GM12891 (cell line): Measurements from ENCODE around the gene AKAP7.

ENCODE experiments used
- POLR2A ChIP-seq: IDR thresholded peaks from 2 replicates; pipeline ENCODE4 v1.6.1; 2011; ENCODE audit warnings: low read depth, low read length, control low read depth
- POLR2AphosphoS5 ChIP-seq: IDR thresholded peaks from 2 replicates; pipeline ENCODE4 v1.6.1; 2011; ENCODE audit warnings: low read depth, low read length, control low read depth
- SPI1 ChIP-seq: IDR thresholded peaks from 2 replicates; pipeline ENCODE4 v1.6.1; 2011; ENCODE audit warnings: low read depth, low read length, control low read depth
- TAF1 ChIP-seq: IDR thresholded peaks from 2 replicates; pipeline ENCODE4 v1.6.1; 2011; ENCODE audit warnings: low read depth, low read length, control low read depth

GRCh38 chr6:131244942-131245341 lies 109.7 kb downstream of the AKAP7 start:
- TF ChIP-seq POLR2A (no peak), POLR2AphosphoS5 (no peak), TAF1 (no peak), SPI1 (no peak)
